GM18868 (cell line): ENCODE data around the gene SLC12A4.
"Not testable (repeated sequence)": the region's sequence is repeated elsewhere in the genome, so short reads cannot be mapped to it uniquely, and the experiment has no call there.

Experiments
- ATAC-seq: cut with Tn5 transposase; IDR thresholded peaks from one replicate; pipeline ENCODE4 v1.9.1; 2021; ENCODE audit warnings: mild to moderate bottlenecking, moderate library complexity; ENCODE audit not compliant: unreplicated experiment

The SLC12A4 gene

DNA sequence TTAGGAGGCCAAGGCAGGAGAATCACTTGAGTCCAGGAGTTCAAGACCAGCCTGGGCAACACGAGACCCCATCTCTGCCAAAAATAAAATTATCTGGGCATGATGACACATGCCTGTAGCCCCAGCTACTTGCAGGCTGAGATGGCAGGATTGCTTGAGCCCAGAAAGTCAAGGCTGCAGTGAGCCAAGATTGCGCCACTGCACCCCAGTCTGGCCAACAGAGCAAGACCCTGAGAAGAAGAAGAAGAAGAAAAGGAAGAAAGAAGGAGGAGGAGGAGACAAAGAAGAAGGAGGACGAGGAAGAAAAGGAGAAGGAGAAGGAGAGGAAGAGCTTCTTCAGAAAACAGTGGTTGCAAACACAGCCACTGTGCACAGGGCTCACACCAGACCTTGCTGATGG, 20.2 kb upstream of the SLC12A4 start:
- ATAC-seq, result no peak

DNA sequence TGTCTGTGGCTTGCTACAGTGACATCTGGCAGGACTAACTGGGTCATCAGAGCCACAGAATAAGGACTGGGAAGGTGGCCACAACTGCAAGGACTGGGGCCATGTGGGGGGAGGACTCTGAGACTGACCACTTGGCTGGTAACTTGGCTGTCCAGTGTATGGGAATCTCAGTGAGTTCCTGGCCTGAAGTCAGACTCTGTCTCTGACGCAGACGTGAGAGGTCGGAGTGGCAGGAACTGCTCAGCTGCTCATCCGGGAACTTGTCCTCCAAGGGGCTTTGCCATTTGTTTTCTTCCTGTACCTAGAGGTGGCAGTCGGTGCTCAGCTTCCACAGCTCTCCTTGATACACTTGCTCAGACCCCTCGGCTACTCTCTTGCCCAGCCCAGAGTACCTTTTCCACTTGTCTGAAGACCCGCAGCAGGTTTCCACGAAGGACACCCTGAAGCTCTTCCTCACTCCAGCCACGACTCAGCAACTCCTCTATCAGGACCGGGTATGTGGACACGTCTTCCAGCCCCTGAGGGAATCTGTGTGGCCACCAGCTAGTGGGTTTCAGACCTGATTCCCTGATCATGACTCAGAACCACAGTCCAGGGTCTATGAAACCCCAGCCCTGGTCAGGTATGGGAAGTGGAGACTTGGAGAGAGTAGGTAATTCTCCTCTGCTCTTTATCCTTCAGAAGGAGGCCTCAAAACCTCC, 19.2 kb upstream of the SLC12A4 start:
- ATAC-seq, result no peak

DNA sequence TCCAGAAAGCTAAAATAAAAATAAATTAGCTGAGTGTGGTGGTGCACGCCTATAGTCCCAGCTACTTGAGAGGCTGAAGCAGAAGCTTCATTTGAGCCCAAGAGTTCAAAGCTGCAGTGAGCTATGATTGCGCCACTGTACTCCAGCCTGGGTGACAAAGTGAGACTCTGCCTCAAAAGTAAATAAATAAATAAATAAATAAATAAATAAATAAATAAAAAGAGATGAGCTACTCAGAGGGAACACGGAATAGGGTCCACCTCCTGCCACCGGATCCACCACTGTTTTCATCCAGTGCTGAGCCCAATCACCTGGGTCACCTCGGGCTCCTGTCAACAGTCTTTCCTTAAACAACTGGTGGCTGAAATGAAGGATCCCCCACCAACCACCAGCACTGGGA, 18.5 kb upstream of the SLC12A4 start:
- ATAC-seq, result no peak

DNA sequence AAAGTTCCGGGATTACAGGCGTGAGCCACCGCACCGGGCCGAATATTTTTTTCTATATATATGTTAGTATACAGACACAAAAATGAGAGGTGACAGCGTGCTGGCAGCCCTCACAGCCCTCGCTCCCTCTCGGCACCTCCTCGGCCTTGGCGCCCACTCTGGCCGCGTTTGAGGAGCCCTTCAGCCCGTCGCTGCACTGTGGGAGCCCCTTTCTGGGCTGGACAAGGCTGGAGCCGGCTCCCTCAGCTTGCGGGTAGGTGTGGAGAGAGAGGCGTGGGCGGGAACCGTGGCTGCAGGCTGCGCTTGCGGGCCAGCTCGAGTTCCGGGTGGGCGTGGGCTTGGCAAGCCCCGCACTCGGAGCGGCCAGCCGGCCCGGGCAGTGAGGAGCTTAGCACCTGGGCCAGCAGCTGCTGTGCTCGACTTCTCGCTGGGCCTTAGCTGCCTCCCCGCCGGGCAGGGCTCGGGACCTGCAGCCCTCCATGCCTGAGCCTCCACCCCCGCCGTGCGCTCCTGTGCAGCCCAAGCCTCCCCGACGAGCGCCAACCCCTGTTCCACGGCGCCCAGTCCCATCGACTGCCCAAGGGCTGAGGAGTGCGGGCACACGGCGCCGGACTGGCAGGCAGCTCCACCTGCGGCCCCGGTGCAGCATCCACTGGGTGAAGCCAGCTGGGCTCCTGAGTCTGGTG, 13.7 kb upstream of the SLC12A4 start:
- ATAC-seq, result no peak

DNA sequence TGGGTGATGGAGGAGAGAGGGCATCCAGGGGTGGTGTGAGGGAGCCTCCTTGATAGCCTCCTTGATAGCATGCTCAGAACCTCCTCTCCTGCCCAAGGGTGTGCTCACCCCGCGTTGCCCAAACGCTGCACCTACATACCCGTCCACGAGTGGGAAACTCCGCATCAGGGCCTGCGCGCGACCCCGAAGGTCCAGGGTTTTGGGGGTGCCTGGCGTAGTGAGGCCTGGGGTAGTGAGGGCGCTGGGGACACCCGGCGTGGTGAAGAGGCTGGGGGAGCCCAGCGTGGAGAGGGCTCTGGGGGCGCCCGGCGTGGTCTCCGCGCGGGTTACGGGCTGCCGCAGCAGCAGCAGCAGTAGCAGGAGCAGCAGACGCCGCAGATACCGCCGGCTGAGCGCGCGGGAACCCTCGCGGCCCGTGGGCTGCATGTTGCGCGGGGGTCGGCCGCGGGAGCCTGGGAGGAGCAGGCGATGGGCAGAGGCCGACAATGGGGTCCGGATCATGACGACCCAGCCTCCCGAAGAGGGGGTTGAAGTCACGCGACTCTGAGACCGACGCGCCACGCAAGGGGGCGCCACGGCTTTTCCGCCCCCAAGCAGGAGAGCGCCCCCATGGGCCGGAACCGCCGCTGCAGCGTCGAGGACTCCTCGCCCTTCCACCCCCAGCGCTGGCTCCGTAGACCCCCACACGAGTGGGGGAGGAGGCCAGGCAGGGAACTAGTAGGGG, 11.7 kb upstream of the SLC12A4 start, which contains the start of gene DPEP3:
Gene DPEP3 (minus strand): TSS at position 545 of the 724 bp plus-strand sequence. CDS start 119 bp downstream, at position 426.
- ATAC-seq, result no peak

DNA sequence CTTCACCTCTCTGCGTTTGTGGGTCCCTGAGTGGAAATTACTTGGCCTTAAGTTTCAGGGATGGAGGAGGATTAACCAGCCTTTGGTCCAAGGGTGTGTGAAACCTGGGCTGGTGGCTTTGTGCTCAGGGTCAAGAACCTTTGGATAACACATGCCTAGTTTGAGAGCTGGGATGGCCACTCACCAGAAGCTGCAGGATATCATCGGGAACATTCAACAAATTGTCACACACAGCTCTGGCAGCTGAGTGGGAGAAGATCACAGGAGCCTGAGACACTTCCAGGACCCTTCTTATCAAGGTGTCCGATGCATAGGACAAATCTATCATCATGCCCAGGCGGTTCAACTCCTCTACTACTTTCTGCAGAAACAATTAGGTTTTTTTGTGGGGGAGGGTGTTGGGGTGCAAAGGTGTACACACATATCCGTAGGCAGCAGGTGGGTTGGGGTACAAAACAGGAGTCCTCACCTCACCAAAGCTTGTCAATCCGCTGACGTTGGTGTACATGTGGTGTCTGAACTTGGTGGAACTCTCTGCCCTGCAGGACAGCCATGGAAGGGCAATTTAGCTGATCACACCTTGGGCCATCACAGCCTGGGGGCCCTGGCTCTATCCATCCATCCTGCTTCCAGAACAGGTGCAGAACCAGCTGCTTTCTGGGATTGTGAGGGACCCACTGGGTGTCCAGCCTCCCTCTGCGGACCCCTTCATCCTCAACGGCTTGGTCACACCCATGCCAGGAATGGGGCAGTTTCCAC, 9.2 kb upstream of the SLC12A4 start:
- ATAC-seq, result no peak

DNA sequence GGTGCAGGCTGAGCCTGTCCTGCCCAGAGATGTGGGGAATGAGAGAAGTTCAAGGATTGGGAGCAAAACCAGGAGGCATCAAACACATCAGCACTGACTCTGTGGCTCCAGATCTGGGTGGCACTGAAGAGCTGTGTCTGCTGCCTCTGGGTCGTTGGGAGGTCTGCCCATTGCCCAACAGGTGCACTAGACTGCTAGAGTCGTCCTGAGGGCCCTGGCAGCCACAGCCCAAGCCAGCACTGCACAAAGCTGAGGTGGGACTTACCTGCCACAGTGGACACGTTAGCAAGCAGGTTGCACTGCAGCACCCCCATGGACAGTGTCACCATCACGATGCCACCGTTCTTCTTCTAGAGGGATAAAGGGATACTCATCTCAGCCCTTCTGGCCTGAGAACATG, 8.6 kb upstream of the SLC12A4 start:
- no peak for ATAC-seq

DNA sequence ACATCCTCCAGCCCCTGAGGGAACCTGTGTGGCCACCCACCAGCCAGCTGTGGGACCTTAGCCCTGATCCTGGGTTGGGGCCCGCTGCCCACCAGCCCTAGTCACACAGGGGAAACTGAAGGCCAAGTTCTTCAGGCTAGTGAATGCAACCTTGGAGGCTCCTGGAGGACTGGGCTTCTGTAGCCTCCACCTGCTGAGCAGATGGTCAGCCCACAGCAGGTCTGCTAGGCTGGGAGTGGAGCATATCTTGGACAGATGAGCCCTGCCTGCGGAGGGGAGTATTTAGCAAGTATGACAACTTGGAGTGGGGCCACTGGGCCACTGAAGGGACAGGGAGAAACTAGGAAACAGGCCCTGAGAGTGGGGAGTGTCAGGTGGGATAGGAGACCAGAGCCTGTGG, 7.8 kb upstream of the SLC12A4 start:
- ATAC-seq, result no peak

DNA sequence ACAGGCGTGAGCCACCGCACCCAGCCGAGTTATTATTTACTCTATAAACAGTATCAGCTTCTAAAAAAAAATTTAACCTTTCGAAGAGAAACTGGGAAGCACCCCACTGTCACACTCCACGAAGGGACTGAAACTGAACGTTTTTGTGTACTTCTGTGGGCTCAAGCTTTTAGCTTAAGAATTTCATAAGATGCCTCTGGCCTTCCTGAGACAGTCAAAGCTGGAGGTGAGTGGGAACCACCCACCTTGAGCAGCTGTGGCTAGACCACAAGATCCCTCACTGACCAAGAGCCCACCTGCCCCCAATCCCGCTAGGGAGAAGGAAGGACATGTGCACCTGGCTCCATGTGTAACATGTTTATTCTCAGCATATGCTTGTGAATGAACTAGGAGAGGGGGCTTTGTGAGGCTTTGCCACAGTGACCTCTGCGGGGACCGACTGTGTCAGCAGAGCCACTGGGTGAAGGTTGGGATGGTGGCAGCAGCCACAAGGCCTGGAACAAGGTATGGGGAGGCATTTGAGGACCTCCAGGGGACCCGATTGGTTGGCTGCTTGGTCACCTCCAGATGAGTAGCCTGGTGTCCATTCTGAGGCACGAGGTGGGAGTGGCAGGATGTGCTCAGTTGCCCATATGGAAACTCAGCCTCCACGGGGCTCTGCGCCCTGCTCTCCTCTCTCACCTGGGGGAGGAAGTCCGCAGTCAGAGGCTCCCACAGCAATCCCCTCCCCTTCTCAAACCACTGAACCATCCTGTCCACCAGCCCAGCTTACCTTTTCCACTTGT, 7.1 kb upstream of the SLC12A4 start:
- no peak for ATAC-seq

DNA sequence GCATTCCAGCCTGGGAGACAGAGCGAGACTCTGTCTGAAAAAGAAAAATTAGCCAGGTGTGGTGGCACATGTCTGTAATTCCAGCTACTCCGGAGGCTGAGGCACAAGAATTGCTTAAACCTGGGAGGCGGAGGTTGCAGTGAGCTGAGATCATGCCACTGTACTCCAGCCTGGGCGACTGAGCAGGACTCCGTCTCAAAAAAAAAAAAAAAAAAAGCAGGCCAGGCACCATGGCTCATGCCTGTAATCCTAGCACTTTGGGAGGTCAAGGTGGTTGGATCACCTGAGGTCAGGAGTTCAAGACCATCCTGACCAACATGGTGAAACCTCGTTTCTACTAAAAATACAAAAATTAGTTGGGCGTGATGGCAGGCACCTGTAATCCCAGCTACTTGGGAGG, 3.8 kb upstream of the SLC12A4 start:
- ATAC-seq, result not testable (repeated sequence)

DNA sequence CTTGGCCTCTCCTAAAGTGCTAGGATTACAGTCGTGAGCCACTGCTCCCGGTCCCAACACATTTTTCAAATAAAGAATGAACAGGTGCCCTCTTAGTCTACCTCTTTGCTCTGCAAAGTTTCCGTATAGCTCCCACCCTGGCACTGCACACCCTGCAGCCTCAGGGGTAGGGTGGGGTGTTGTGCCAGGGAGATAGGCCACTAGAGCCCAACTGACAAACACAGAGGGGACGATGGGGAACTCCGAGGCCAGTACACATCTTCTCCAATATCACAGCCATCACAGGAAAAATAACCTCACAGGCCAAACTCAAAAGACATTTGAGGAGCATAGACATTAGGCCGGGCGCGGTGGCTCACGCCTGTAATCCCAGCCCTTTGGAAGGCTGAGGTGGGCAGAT, 2.7 kb upstream of the SLC12A4 start:
- ATAC-seq, result no peak

DNA sequence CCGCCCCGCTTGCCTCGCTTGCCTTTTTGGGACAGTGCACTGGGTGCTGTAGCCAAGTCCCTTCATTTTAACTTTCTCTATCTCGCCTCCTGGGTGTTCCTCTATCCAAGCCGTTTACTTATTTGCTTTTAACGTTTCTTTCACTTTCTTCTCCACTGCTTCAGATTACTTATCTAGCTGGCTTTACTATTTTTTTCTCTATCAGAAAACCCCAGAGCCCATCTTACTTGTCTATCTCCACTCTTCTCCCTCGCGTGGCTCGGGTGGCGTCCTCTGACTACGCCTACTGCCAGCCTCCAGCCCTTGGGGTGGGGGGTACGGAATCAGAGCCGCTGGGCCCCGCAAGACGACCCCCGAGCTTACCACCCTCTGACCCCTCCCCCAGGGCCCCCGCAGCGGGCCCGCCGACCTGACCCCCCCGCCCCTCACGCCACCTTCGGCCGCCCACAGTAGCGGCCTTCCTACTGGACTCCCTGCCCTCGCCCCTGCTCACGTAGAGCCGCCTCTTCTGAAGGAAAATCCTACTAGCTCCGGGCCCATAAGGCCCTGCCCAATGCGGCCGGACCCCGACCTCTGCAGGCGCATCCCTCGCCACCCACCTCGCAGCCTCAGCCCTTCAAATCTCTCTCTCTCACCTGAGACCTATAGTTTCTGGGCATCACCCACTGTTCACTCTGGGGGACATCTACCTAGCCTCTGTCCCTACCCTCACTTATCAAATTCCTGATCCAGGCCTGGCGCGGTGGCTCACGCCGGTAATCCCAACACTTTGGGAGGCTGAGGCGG, 1.0 kb upstream of the SLC12A4 start:
- ATAC-seq, result no peak

DNA sequence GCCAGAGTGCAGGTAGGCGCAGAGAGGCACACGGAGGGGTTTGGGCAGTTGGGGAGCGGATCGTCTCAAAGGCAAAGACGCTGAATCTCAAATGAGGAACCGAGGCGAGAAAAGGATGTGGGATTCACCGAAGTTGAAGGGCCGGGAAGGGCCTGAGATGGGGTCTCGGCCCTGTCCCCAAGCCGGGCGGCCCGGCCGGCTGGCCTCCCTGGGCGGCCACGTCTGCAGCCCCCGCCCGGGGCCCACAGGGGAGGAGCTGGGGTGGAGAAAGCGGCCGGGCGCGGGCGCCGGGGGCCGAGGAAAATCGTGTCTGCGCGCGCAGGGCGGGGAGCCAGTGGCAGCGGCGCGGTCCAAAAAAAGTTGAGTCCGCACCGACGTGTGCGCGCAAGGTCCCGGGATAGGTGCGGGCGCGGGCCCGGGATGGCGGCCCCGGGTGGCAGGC, 458 bp downstream of the SLC12A4 start:
- peak; percentile 26 for ATAC-seq

DNA sequence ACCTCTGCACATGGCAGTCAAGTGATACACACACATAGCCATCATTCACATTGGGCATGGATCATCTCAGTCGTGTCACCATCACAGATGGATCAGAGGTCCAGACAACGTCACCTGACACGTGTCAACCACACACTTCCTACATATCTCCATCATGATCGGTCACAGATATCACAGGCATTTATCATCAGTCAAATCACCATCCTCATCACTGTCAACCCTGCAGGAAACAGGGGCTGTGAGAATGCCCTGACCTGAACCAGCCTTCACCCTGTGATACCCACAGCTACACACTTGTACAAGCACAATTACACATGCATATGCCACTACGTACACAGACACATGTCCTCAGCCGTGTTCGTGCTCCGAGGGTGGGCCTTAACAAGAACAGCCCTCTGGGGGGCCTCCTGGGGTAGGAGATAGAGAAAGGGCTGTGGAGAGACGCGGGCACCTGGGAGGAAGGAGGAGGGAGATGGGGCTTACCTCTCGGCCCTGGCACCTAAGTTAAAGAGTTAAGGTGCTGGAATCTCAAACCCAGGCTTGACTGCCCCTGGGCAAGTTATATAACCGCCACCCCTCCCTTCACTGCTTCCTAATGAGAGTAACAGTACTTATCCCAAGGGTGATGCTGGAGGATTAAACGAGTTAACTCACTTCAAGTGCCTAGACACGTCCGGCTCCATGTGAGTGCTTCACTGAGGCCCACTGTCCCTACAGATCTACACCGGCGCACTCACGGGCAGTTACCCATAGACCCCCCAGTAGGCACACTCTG, 1.1 kb downstream of the SLC12A4 start:
- ATAC-seq, result peak; percentile 7

DNA sequence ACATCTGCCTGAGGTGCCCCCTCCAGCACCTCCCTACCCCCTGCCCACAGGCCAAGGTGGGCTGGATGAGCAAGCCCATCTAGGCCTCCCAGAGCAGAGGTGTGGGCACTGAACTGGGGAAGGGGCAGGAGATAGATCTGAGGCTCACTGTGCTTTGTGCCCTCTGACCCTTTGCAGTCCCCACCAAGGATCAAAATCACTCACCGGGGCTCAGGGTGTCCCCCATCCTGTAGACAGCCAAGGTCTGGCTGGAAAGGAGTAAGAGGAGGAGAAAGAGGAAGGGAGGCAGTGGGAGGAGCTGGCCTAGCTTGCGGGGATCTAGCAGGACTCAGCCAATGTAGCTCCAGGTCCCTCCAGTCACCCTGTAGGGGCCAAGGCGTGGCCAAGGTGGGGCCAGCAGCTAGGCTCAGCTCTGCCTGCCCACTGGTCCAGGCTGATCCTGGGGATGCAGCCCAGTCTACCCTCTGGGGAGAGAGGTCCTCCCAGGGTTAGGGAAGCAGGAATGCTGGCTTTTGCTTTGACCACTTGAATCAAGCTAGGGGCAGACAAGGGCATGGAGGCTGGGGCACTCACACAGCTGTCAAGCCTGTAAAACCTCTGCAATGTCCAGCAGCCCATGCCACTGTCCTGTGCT, 1.8 kb downstream of the SLC12A4 start:
- ATAC-seq, result no peak

DNA sequence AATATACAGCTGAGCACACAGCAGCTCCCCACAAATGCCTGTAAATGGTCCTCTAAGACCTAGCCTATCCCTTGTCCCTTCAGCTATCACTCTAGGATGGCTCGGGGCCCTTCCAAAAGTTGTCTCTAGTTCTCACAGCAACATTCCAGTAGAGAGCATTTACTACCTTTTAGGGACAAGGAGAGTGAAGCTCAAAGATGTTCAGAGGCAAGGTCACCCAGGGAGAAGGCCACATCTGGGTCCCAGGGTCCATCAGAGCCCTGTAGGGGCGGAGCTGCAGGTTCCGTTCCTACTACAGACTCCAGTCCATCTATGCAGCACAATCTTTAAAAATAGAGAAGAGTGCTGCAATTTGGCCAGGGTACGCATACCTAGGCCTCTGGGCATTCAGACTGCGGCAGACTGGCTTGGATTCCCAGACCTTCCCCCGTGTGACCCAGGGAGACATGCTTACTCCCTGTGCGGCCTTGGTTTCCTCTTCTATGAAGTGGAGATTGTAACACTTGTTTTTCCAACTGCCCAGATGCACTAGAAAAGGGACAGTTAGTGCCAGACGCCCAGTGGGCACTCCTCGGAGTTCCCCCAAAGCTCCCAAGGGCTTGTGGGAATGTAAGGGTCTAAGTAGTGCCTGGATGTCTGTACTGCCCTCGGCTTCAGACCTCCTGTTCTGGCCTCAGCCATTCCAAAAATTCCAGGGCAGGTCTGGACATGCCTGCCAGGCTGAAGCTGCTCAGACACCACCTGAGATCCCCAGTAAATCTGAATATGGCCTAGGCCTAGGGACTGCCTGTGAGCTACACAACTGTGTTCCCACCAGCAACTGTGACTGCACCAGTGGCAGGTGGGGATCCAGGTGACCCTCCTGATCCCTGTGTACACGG, 2.5 kb downstream of the SLC12A4 start:
- no peak for ATAC-seq

DNA sequence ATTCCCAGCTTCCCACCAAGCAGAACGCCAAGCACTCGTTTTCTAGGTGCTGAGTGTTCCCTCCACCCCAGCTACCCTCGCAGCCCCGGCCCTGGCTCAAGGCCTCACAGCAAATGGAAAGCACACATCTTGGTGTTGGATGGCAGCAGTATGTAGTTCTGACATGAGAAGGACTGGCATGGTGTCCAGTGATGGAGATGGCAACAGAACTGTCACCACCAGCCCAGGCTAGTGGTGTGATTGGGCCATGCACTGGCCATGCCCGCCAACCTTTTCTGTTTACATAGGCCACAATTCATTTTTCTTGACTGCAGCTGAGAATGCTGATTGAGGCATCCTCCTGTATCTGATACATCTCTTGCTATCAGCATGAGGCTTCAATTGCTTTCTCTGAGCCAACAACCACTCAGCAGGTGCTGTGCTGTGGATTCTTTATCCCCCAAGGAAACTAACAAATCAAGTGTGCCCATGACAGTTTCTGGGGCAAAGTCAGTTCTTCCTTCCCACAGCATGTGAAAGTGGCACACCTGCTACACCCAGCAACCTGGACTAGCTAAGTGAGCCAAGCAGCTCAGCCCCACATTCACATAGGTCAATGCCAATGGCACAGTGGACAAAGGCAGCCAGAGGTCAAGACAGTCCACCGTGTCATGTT, 3.8 kb downstream of the SLC12A4 start:
- ATAC-seq, result no peak
